ENCODE measurements around the gene KCNK15.

KCNK15 gene

DNA sequence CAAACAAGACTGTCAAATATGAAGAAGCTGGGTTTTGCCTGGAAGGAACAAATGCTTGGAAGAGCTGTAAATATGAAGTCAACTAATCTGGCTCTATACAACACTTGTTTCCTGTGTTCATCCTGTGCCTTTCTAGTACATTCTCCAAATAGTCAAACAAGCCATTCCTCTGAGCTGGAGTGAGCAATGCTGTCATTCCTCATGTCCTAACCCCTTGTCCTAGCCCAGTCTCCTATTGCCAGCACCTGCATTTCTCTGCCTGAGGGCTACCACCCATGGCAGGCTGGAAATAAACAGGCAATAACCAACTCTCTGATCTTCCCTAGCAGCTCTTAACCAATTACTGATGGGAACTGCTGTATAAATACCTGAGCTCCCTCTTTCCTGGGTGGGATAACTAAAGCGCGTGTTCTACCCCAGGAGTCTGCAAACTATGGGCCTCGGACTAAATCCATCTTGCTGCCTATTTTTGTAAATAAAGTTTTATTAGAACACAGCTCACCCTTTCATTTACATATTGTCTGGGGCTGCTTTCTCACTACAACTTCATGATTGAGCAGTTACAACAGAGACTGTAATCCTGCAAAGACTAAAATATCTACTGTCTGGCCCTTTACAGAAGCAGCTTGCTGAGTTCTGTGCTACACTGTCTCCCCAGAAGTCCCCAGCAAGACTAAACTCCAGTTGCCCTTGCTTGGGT lies 51.2 kb downstream of the KCNK15 start:
- DNase-seq (ENCODE audit: low read depth in 1 of 2, low spot score in 1 of 2) = no peak
- in situ Hi-C loops (cut with HindIII; ENCODE audit: low pct_unique_long_range_greater_than_20kb, low sequenced_read_pairs) = no loop called here
- no peak for TF ChIP-seq JUND (IDR thresholded peaks at IDR 0.05; ENCODE audit: low read depth)

DNA sequence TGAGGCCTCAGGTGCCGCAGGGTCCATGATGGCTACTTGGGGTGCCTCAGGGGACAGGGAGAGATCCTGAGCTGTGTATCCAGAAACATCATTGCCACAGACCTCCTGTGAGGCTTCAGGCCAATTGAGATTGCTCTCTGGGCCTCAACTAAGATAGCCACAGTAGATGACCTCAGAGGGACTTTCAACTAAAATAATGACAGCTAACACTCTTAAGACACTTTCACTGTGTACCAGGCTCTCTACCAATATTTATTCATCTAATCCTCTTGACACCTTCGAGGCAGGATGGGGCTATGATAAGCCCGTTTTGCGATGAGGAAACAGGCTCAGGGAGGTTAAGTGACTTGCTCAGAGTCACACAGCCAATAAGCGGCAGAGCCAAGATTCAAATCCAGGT lies 54.0 kb downstream of the KCNK15 start:
- no peak for TF ChIP-seq JUND (IDR thresholded peaks at IDR 0.05; ENCODE audit: low read depth)
- DNase-seq (ENCODE audit: low read depth in 1 of 2, low spot score in 1 of 2) = no peak
- in situ Hi-C loops (cut with HindIII; ENCODE audit: low pct_unique_long_range_greater_than_20kb, low sequenced_read_pairs) = no loop called here

DNA sequence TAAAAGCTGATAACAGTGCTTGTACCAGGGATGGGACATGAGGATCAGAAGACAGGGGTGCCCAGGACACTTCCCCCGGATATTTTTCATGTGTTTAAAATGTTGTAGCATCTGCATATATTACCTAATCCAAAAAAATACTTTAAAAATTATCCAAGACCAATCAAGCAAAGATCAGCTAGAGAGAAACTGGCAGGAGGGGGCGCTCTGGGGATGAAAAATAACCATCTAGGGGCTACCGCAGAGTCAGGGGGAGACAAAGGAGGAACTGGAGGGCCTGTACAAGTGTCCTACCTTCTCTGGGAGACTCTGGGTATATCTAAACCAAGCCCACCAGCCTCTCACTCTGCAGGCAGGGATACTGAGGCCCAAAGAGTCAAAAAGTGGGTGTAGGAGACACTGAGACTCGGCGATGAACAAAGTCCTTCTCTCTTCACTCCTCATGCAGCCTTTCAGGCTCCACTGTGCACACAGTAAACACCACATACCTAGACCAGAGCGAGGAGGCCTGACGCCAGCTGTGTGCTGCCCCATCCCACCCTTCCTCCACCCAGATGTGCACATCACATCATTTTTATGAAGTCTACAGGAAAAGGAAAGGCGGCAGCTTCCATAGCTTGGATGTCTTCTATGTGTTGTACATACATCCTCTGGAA lies 54.9 kb downstream of the KCNK15 start:
- in situ Hi-C loops (cut with HindIII; ENCODE audit: low pct_unique_long_range_greater_than_20kb, low sequenced_read_pairs) = no loop called here
- DNase-seq (ENCODE audit: low read depth in 1 of 2, low spot score in 1 of 2) = no peak
- no peak for TF ChIP-seq JUND (IDR thresholded peaks at IDR 0.05; ENCODE audit: low read depth)
